Right cardiac atrium (tissue), 5 donors: Measurements from ENCODE around the gene SLC44A5. TPM values are rescaled to one million over a fixed set of nuclear protein-coding genes. Genes with fewer than 3 reads are reported as not detected.

Source experiments
- ATAC-seq, 2 donors: fragments of 200-7000 bp; cut with Tn5 transposase; one replicate each; pipeline versions ENCODE4 v1.8.0 to v1.9.1; 2020; ENCODE audit warnings: moderate library complexity in 2 of 2, mild to moderate bottlenecking in 1 of 2
- DNase-seq, 3 donors: peaks; one replicate each; pipeline ENCODE4 v3.0.0-alpha.2; 2020
- H3K27ac ChIP-seq: one replicate; pipeline ENCODE4 v1.5.1; 2013; ENCODE audit warnings: mild to moderate bottlenecking, low read length, control low read depth, moderate library complexity
- H3K27me3 ChIP-seq: one replicate; pipeline ENCODE4 v1.6.1; 2013; ENCODE audit not compliant: control insufficient read depth, insufficient read depth
- H3K4me1 ChIP-seq: one replicate; pipeline ENCODE4 v1.6.1; 2013; ENCODE audit warnings: low read length; ENCODE audit not compliant: control insufficient read depth, insufficient read depth
- H3K4me3 ChIP-seq: one replicate; pipeline ENCODE4 v1.5.1; 2013; ENCODE audit warnings: low read length, control low read depth
- H3K9me3 ChIP-seq: one replicate; pipeline ENCODE4 v1.6.1; 2013; ENCODE audit warnings: low read length; ENCODE audit not compliant: control insufficient read depth
- WGBS: extraction: QIAGEN DNeasy Blood & Tissue Kit; methylation state at CpG from one replicate; pipeline ENCODE4 v1.1.7; 2013; 5-methylcytosine and 5-hydroxymethylcytosine counted together
- intact Hi-C, 4 donors: fragments of 100-400 bp; cut with DNase I; formaldehyde crosslinking; loops; one replicate each; pipeline versions ENCODE4 v1.11.0 to v1.14.0; 2022 to 2023
- polyA plus RNA-seq: library from polyadenylated mRNA; stranded (reverse); fragments of 200-250 nt; gene quantifications from one replicate; pipeline ENCODE4 v1.2.3, GENCODE V29; 2013
- total RNA-seq, 4 donors: library from RNA; stranded (reverse); fragmentation: NEBNext Ultra II Directional; extraction: Animal tissue kit (Norgen Biotek cat#: 25700); gene quantifications; one replicate each; pipeline ENCODE4 v1.2.1, GENCODE V29; 2021
- donor health status: healthy with polysubstance abuse.
- donor health status: DM: no; HTN: yes; CAD: no.
- donor health status: DM: no; HTN: no; CAD: no.
- donor health status: DM: no; HTN: yes; CAD: no; lungs with severe emphysema.
- donor health status: DM: yes; HTN: yes; CAD: no.

The SLC44A5 gene
- total and polyA plus RNA-seq, 5 donors, result 0.48 to 4.1 (median 1.2) TPM

- no peaks in the 10 kb centered on the region for H3K27me3 ChIP-seq
- intact Hi-C loops, result no loop called here
- H3K9me3 ChIP-seq, result no peaks in the 10 kb centered on the region
- H3K27ac ChIP-seq, result no peak overlapping the region
- ATAC-seq, result peak in 1 of 2 donors; percentile 62
- no peaks in the 10 kb centered on the region for H3K4me1 ChIP-seq
- WGBS, result 71% methylated on average over 3 of the region's 3 CpGs
- H3K4me3 ChIP-seq, result no peak overlapping the region
- no peak for DNase-seq
Measured at GRCh38 chr1:75548721-75549480, 62.0 kb downstream of the SLC44A5 start.

- no peaks in the 10 kb centered on the region for H3K9me3 ChIP-seq
- ATAC-seq, result no peak
- no peak for DNase-seq
- H3K27ac ChIP-seq, result no peak overlapping the region
- H3K4me3 ChIP-seq, result no peak overlapping the region
- intact Hi-C loops, result no loop called here
- no peaks in the 10 kb centered on the region for H3K4me1 ChIP-seq
- no peaks in the 10 kb centered on the region for H3K27me3 ChIP-seq
Measured at GRCh38 chr1:75543705-75544104, 67.2 kb downstream of the SLC44A5 start.

- Histone ChIP-seq H3K4me3 (no peak overlapping the region), H3K9me3 (no peaks in the 10 kb centered on the region), H3K27me3 (no peaks in the 10 kb centered on the region), H3K27ac (no peak overlapping the region), H3K4me1 (no peaks in the 10 kb centered on the region)
- DNase-seq (no peak), ATAC-seq (no peak)
- 90% methylated on average over 5 of the region's 5 CpGs for WGBS
- intact Hi-C loops, result no loop called here
Measured at GRCh38 chr1:75542818-75543570, 67.9 kb downstream of the SLC44A5 start.

- no peaks in the 10 kb centered on the region for H3K9me3 ChIP-seq
- DNase-seq, result no peak
- no peak overlapping the region for H3K4me3 ChIP-seq
- no peaks in the 10 kb centered on the region for H3K4me1 ChIP-seq
- ATAC-seq, result peak in 1 of 2 donors; percentile 72
- H3K27ac ChIP-seq, result no peak overlapping the region
- H3K27me3 ChIP-seq, result no peaks in the 10 kb centered on the region
- intact Hi-C loops, result no loop called here
- WGBS, result 52% methylated on average over 6 of the region's 6 CpGs
Measured at GRCh38 chr1:75539230-75540116, 71.4 kb downstream of the SLC44A5 start.

- ATAC-seq, result no peak
Measured at GRCh38 chr1:75533085-75533484, 77.8 kb downstream of the SLC44A5 start.

GRCh38 chr1:75531570-75531969 lies 79.3 kb downstream of the SLC44A5 start:
- ATAC-seq, result no peak
- H3K4me3 ChIP-seq, result no peak overlapping the region
- H3K9me3 ChIP-seq, result no peaks in the 10 kb centered on the region
- no peaks in the 10 kb centered on the region for H3K4me1 ChIP-seq
- WGBS, result 73% methylated on average over 2 of the region's 2 CpGs
- no peaks in the 10 kb centered on the region for H3K27me3 ChIP-seq
- intact Hi-C loops, result no loop called here
- no peak for DNase-seq
- H3K27ac ChIP-seq, result no peak overlapping the region

More at GRCh38 chr1:75533085-75533484, 77.8 kb downstream of the SLC44A5 start:
- intact Hi-C loops, result no loop called here
- H3K4me3 ChIP-seq, result no peak overlapping the region
- H3K27me3 ChIP-seq, result no peaks in the 10 kb centered on the region
- H3K4me1 ChIP-seq, result no peaks in the 10 kb centered on the region
- 45% methylated on average over 2 of the region's 2 CpGs for WGBS
- H3K27ac ChIP-seq, result no peak overlapping the region
- H3K9me3 ChIP-seq, result no peaks in the 10 kb centered on the region
- DNase-seq, result no peak

GRCh38 chr1:75529488-75529887 lies 81.4 kb downstream of the SLC44A5 start:
- intact Hi-C loops, result no loop called here
- no peaks in the 10 kb centered on the region for H3K27me3 ChIP-seq
- ATAC-seq, result no peak
- H3K4me1 ChIP-seq, result no peaks in the 10 kb centered on the region
- no peak for DNase-seq
- no peak overlapping the region for H3K27ac ChIP-seq
- no peaks in the 10 kb centered on the region for H3K9me3 ChIP-seq
- no peak overlapping the region for H3K4me3 ChIP-seq

- Histone ChIP-seq H3K9me3 (no peaks in the 10 kb centered on the region), H3K4me3 (no peak overlapping the region), H3K4me1 (no peaks in the 10 kb centered on the region), H3K27ac (no peak overlapping the region), H3K27me3 (no peaks in the 10 kb centered on the region)
- intact Hi-C loops, result no loop called here
- DNase-seq (no peak), ATAC-seq (no peak)
Measured at GRCh38 chr1:75528001-75528400, 82.9 kb downstream of the SLC44A5 start.

GRCh38 chr1:75522389-75522788 lies 88.5 kb downstream of the SLC44A5 start:
- Histone ChIP-seq H3K9me3 (no peaks in the 10 kb centered on the region), H3K27ac (no peak overlapping the region), H3K4me1 (no peaks in the 10 kb centered on the region), H3K27me3 (no peaks in the 10 kb centered on the region), H3K4me3 (no peak overlapping the region)
- 17% methylated on average over 3 of the region's 3 CpGs for WGBS
- no peak for DNase-seq
- intact Hi-C loops, result no loop called here
- ATAC-seq, result peak; percentile 61 to 96

- DNase-seq (no peak), ATAC-seq (peak in 1 of 2 donors; percentile 44)
- intact Hi-C loops, result no loop called here
- no peak overlapping the region for H3K4me3 ChIP-seq
- H3K27me3 ChIP-seq, result no peaks in the 10 kb centered on the region
- WGBS, result 47% methylated on average over 3 of the region's 3 CpGs
- no peak overlapping the region for H3K27ac ChIP-seq
- no peaks in the 10 kb centered on the region for H3K4me1 ChIP-seq
- no peaks in the 10 kb centered on the region for H3K9me3 ChIP-seq
Measured at GRCh38 chr1:75521658-75522057, 89.3 kb downstream of the SLC44A5 start.
